Heart left ventricle (tissue), 16 donors: ENCODE data around the gene CHRNA3. TPM values are rescaled to one million over a fixed set of nuclear protein-coding genes. Genes with fewer than 3 reads are reported as not detected.

Source experiments
- ATAC-seq, 4 donors: fragments of 200-7000 bp; cut with Tn5 transposase; one replicate each; pipeline ENCODE4 v1.9.1; 2020 to 2022; ENCODE audit warnings: moderate library complexity in 4 of 4, mild to moderate bottlenecking in 3 of 4, moderate number of reproducible peaks in 1 of 4
- DNase-seq, 5 donors: peaks; one replicate each; pipeline ENCODE4 v3.0.0-alpha.2; 2020
- H3K27ac ChIP-seq, 12 donors: fragments of 200-600 bp; sonication (generic) in 4 of 12; one replicate each; pipeline versions ENCODE4 v1.5.0 to v1.8.0; 2016 to 2022; ENCODE audit warnings: mild to moderate bottlenecking in 2 of 12
- H3K27me3 ChIP-seq, 9 donors: fragments of 200-600 bp; sonication (generic) in 2 of 9; one replicate each; pipeline versions ENCODE4 v1.5.1 to v1.8.0; 2016 to 2022; ENCODE audit warnings: mild to moderate bottlenecking in 3 of 9
- H3K36me3 ChIP-seq, 9 donors: fragments of 200-600 bp; sonication (generic) in 2 of 9; one replicate each; pipeline versions ENCODE4 v1.5.0 to v1.8.0; 2018 to 2022; ENCODE audit warnings: mild to moderate bottlenecking in 2 of 9
- H3K4me1 ChIP-seq, 12 donors: fragments of 200-600 bp; sonication (generic) in 4 of 12; one replicate each; pipeline versions ENCODE4 v1.5.0 to v1.8.0; 2016 to 2022; ENCODE audit warnings: mild to moderate bottlenecking in 3 of 12
- H3K4me3 ChIP-seq, 12 donors: fragments of 200-600 bp; sonication (generic) in 4 of 12; one replicate each; pipeline versions ENCODE4 v1.5.0 to v1.8.0; 2017 to 2022; ENCODE audit warnings: mild to moderate bottlenecking in 9 of 12, moderate library complexity in 4 of 12
- H3K9me3 ChIP-seq, 12 donors: fragments of 200-600 bp; sonication (generic) in 4 of 12; one replicate each; pipeline versions ENCODE4 v1.5.0 to v1.8.0; 2016 to 2022; ENCODE audit warnings: mild to moderate bottlenecking in 1 of 12
- POLR2A ChIP-seq, 2 donors: fragments of 450-650 bp; IDR thresholded peaks; one replicate each; pipeline ENCODE4 v1.6.1; 2017; ENCODE audit warnings: antibody characterized with exemption in 2 of 2, mild to moderate bottlenecking in 2 of 2, moderate library complexity in 2 of 2
- WGBS, 4 donors: extraction: QIAGEN DNeasy Blood & Tissue Kit in 2 of 4; methylation state at CpG; one replicate each; pipeline versions ENCODE4 v1.1.5 to v1.1.7; 2013 to 2018; 5-methylcytosine and 5-hydroxymethylcytosine counted together
- intact Hi-C, 10 donors: fragments of 100-400 bp; cut with DNase I; formaldehyde crosslinking; loops; one replicate each; pipeline versions ENCODE4 v1.11.1 to v1.14.2; 2022
- long read RNA-seq, 3 donors: library from polyadenylated mRNA; unstranded; transcript quantifications; one replicate each; pipeline ENCODE4 v2.0.0, GENCODE V29; 2020 to 2021
- polyA plus RNA-seq, 2 donors: library from polyadenylated mRNA; stranded (reverse); fragments of 200-250 nt; gene quantifications; one replicate each; pipeline ENCODE4 v1.2.3, GENCODE V29; 2013
- total RNA-seq, 9 donors: library from RNA; depleted of rRNA in 2 of 9; stranded (reverse); fragments of >200 nt in 2 of 9; fragmentation: NEBNext Ultra II Directional in 3 of 9; extraction: Animal tissue kit (Norgen Biotek cat#: 25700) in 3 of 9; gene quantifications; one replicate each; pipeline versions ENCODE4 v1.1.0 to v1.2.4, GENCODE V29; 2016 to 2023
- TF ChIP-seq, protein P1 (sequence below), 12 donors: fragments of 200-600 bp; sonication (generic) in 4 of 12; IDR thresholded peaks; one replicate each; pipeline versions ENCODE4 v1.5.0 to v1.8.0; 2018 to 2022; ENCODE audit warnings: antibody characterized with exemption in 12 of 12, mild to moderate bottlenecking in 5 of 12
- donor health status: ischemic (EF 13 %, LVEDD 7.1; RV severe dilation, severe dysfunction).
- donor health status: healthy with polysubstance abuse.
- donor health status: DM: no; HTN: yes; CAD: no.
- donor health status: DM: no; HTN: no; CAD: no.
- donor health status: ischemic (EF 25% LVEDD 6.9; RV normal size, moderate dysfunction).
- donor health status: ischemic (EF 25% LVEDD 5.7; RV mildly dilated, moderate dysfunction).
- donor health status: healthy.
- donor health status: DM: yes; HTN: yes; CAD: no.
- donor health status: ischemic (EF 35%, LVEDD 5.7; RV mildly dilated, moderate dysfunction).
- donor health status: nonischemic (EF 11% LVEDD 7.7; RV severe dilation, severe dysfunction).
- donor health status: DM: yes; HTN: yes; CAD: no.
- donor health status: PGD.
- donor health status: ischemic (EF 29% LVEDD 5.4; RV normal size, mild dysfunction).
- donor health status: nonischemic (EF 23%, LVEDD 6.1; RV moderate dilation, normal function).

CHRNA3 gene
- total RNA-seq (1 to 10 TPM in 2 of 9 donors, under 1 TPM in 4, not detected in 3; 0.07 to 6.9 (median 0.32) TPM), polyA plus RNA-seq (under 1 TPM in 1 of 2 donors, not detected in 1; 0.06 TPM)
- long read RNA-seq, donor 1 = 0 reads
- long read RNA-seq, donor 2 = 0 reads
- long read RNA-seq, donor 3, partial matches to known transcripts = 0 of 1 reads
- long read RNA-seq, donor 3, other reads (novel, unspliced or antisense) = 0 of 1 reads

DNA sequence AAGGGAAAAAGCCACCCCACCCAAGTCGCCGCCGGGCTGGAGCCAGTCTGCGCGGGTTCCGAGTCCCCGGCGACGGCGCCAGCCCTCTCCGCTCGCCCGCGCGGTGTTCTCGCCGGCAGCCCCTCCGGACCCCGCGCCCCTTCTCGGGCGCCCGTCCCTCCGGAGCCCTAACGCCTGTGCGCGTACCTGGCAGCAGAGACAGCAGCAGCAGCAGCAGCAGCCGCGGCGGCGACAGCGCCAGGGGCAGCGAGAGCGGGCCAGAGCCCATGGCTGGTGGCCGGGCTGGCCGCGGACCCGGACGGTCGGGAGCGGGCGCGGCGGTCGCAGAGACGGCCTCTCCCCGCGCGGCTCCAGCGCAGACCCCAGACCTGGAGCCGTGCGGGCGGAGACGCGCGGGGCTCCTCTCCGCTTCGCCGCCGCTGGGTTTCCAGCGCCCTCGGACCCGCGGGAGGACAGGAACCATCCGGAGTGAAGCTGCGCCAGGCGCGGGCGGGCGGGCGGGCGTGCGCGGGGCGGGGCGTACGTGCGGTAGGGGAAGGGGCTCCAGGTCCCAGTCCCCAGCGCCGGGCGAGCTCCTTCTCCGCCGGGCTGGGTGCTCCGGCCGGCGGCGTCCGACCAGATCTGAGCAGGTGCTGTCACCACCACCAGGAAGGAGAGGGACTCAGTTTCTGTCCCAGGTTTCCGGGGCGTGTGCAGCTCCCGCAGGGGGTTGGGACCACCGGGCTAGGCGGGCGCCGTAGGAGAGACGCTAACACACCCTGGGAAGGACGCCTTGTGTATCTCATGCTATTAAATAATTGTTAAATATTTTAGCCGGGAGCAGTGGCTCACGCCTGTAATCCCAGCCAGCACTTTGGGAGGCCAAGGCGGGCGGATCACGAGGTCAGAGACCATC, at the start of gene CHRNA3:
Gene CHRNA3 (minus strand): TSS at position 470 of the 895 bp plus-strand sequence. CDS start 202 bp downstream, at position 268.
- Histone ChIP-seq H3K27ac (peak within 1 kb of the TSS in 1 of 12 donors; percentile 42), H3K9me3 (no peaks in the 10 kb centered on the region), H3K27me3 (peaks cover 19 to 50% (median 28%) of the 10 kb centered on the region in 9 donors), H3K36me3 (no peaks in the 10 kb centered on the region), H3K4me3 (peak within 1 kb of the TSS; percentile 17 to 54 (median 40)), H3K4me1 (peaks cover 0 to 31% (median 13%) of the 10 kb centered on the region in 12 donors)
- TF ChIP-seq POLR2A (IDR thresholded peaks at IDR 0.05) = no peak
- TF ChIP-seq, protein P1, sequence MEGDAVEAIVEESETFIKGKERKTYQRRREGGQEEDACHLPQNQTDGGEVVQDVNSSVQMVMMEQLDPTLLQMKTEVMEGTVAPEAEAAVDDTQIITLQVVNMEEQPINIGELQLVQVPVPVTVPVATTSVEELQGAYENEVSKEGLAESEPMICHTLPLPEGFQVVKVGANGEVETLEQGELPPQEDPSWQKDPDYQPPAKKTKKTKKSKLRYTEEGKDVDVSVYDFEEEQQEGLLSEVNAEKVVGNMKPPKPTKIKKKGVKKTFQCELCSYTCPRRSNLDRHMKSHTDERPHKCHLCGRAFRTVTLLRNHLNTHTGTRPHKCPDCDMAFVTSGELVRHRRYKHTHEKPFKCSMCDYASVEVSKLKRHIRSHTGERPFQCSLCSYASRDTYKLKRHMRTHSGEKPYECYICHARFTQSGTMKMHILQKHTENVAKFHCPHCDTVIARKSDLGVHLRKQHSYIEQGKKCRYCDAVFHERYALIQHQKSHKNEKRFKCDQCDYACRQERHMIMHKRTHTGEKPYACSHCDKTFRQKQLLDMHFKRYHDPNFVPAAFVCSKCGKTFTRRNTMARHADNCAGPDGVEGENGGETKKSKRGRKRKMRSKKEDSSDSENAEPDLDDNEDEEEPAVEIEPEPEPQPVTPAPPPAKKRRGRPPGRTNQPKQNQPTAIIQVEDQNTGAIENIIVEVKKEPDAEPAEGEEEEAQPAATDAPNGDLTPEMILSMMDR (IDR thresholded peaks at IDR 0.05) = no peak
- DNase-seq (no peak), ATAC-seq (no peak)
- WGBS, 4 donors = 1 to 13% (median 2%) methylated on average over 14 to 102 of the region's 102 CpGs
- intact Hi-C loops = loop anchor here in 1 of 10 donors (10.0 kb wide), 1 partner anchor 564 kb away; no protein-coding TSS in a partner anchor

DNA sequence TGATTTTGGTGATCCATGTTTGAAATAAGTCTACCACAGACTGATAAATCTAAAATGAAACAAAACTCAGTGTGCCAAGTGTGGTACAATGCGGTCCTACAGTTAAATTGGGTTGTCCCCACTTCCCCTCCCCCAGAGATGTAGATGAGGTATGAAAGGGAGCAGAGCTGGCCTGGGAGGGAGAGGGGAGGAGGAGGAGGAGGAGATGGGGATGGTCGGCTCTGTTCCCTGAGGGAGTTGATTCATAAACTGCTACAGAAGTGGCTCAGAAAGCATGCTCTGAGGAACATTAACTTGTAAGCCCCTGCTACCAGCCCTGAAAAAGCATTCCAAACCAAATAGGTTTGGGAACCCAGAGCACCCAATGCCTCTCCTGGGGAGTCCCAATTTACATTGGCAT, 48.2 kb upstream of the CHRNA3 start:
- 53 to 79% (median 74%) methylated on average over 2 of the region's 2 CpGs for WGBS, 4 donors
- Histone ChIP-seq H3K9me3 (peaks cover 0 to 7% (median 0%) of the 10 kb centered on the region in 12 donors), H3K27me3 (no peaks in the 10 kb centered on the region), H3K4me3 (no peak overlapping the region), H3K27ac (no peak overlapping the region), H3K36me3 (no peaks in the 10 kb centered on the region), H3K4me1 (peaks cover 0 to 13% (median 0%) of the 10 kb centered on the region in 12 donors)
- intact Hi-C loops = no loop called here
- DNase-seq = no peak
- ATAC-seq = no peak
- TF ChIP-seq, protein P1 (IDR thresholded peaks at IDR 0.05) = no peak
- TF ChIP-seq POLR2A (IDR thresholded peaks at IDR 0.05) = no peak

DNA sequence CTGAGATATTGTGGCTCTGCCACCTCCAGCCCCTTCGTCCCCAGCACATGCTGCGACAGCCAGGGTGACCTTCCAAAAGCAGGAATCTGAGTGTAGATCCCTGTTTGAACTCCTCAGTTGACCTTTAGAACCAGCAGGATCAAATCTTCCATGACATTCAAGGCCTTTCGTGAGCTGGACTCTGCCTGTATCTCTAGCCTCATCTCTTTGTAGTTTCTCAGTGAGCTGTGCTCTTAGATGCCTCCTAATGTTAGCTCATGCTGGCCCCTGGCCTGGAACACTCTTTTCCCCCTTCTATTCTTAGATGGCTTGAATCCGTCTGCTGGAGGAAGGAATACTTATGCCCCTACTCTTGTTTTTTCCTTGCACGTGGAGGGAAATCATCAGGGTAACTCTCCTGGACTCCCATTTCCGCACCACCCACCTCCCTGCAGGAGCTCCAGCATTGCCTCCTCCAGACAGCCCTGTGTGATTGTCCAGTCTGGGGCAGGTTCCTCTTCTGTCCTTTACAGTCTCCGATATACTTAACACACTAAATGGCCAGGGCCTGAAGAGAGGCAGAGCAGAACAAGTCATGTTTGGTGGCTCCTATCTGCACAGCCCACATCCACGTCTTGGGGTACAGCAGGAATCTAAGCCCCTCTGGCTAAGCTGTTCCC, 46.9 kb upstream of the CHRNA3 start:
- intact Hi-C loops = no loop called here
- 66 to 76% (median 70%) methylated on average over 8 of the region's 8 CpGs for WGBS, 4 donors
- H3K27ac ChIP-seq = no peak overlapping the region

More for the DNA sequence above, 46.9 kb upstream of the CHRNA3 start:
- H3K36me3 ChIP-seq = no peaks in the 10 kb centered on the region
- H3K27me3 ChIP-seq = no peaks in the 10 kb centered on the region
- peaks cover 0 to 12% (median 0%) of the 10 kb centered on the region in 12 donors for H3K4me1 ChIP-seq
- TF ChIP-seq, protein P1 (IDR thresholded peaks at IDR 0.05) = no peak
- no peak for TF ChIP-seq POLR2A (IDR thresholded peaks at IDR 0.05)
- H3K4me3 ChIP-seq = no peak overlapping the region
- H3K9me3 ChIP-seq = no peaks in the 10 kb centered on the region
- ATAC-seq = peak in 2 of 4 donors; percentile 48 to 53
- no peak for DNase-seq
